ENCODE data around the gene DKKL1. TPM values are rescaled to one million over a fixed set of nuclear protein-coding genes. Genes with fewer than 3 reads are reported as not detected.
"Not testable (repeated sequence)": the region's sequence is repeated elsewhere in the genome, so short reads cannot be mapped to it uniquely, and the experiment has no call there.

Gene DKKL1
- total RNA-seq: 1.6 and 4.4 TPM in 2 replicates
- long read RNA-seq, partial matches to known transcripts: 2 of 4 reads
- long read RNA-seq, other reads (novel, unspliced or antisense): 2 of 4 reads

DNA sequence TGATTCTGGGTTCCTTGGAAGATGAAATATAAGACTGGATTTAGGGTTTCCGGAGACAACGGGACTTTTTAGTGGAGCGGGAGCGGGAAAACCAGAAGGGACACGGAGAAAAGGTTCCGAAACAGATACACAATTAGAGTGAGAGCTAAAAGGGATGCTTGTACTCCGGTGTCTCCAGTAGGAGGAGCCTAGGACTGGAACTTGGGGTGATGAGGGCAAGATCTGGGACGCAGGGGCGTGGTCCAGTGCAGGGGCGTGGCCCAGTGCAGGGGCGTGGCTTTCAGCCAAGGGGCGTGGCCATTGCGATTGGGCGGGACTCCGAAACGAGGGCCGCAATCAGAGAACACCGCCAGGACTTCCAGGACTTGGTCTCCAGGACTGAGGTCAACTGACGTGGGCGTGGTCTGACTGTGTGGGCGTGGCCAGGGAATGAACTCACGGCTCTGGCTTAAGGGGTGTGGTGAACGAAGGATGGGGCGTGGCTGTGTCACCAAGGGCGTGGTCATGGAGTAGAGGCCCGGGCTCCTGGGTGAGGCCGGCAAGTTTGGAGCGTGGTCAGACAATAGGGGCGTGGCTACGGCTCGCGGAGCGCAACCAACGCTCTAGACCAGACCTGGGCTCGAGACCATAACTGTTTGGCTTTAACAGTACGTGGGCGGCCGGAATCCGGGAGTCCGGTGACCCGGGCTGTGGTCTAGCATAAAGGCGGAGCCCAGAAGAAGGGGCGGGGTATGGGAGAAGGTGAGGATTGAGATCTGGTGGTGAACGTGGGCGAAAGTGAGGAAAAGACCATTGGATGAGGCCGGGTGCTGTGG, at the start of gene DKKL1:
DKKL1 (plus strand) TSS at position 610 of the 815 bp plus-strand sequence; CDS start at position 732, 122 bp downstream.
- peak; percentile 31 for TF ChIP-seq CTCF (IDR thresholded peaks at IDR 0.05)
- Mint-ChIP-seq H3K4me1 (ENCODE audit: unreplicated experiment) (peaks cover 7% of the 10 kb centered on the region), H3K9me3 (ENCODE audit: unreplicated experiment) (no peaks in the 10 kb centered on the region), H3K27ac (ENCODE audit: unreplicated experiment) (no peak within 1 kb of the TSS), H3K4me3 (ENCODE audit: unreplicated experiment) (no peak within 1 kb of the TSS), H3K36me3 (ENCODE audit: unreplicated experiment) (peaks cover 4% of the 10 kb centered on the region), H3K27me3 (ENCODE audit: unreplicated experiment) (no peaks in the 10 kb centered on the region)
- DNase-seq (ENCODE audit: extremely low spot score, unreplicated experiment): peak; percentile 100

- Mint-ChIP-seq H3K9me3 (ENCODE audit: unreplicated experiment) (peaks cover 12% of the 10 kb centered on the region), H3K27ac (ENCODE audit: unreplicated experiment) (no peak overlapping the region), H3K4me1 (ENCODE audit: unreplicated experiment) (peaks cover 9% of the 10 kb centered on the region), H3K27me3 (ENCODE audit: unreplicated experiment) (no peaks in the 10 kb centered on the region), H3K4me3 (ENCODE audit: unreplicated experiment) (no peak overlapping the region), H3K36me3 (ENCODE audit: unreplicated experiment) (peaks cover 47% of the 10 kb centered on the region)
- no peak for TF ChIP-seq CTCF (IDR thresholded peaks at IDR 0.05)
- peak; percentile 6 for DNase-seq (ENCODE audit: extremely low spot score, unreplicated experiment)
Measured at GRCh38 chr19:49315111-49315510, 48.6 kb upstream of the DKKL1 start.

DNA sequence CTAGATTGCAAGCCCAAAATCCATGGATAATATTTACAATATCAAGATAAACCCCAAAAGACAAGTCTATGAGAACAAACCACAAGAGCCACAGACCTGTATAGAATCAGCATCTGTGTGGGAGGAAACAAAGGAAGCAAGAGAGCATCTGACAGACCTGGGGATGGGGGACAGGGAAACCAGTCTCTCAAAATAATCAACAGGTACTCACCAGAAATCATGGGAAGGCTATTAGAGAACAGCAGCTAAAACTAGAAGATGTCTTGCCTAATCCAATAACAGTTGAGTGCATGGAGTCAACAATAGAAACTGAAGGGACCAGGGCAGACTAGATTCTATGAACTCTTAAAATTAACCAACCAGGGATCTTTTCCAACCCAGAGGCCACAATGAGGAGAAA, 47.4 kb upstream of the DKKL1 start:
- TF ChIP-seq CTCF (IDR thresholded peaks at IDR 0.05): no peak
- Mint-ChIP-seq H3K4me1 (ENCODE audit: unreplicated experiment) (peaks cover 9% of the 10 kb centered on the region), H3K36me3 (ENCODE audit: unreplicated experiment) (peaks cover 45% of the 10 kb centered on the region), H3K27ac (ENCODE audit: unreplicated experiment) (no peak overlapping the region), H3K4me3 (ENCODE audit: unreplicated experiment) (no peak overlapping the region), H3K9me3 (ENCODE audit: unreplicated experiment) (peaks cover 19% of the 10 kb centered on the region), H3K27me3 (ENCODE audit: unreplicated experiment) (no peaks in the 10 kb centered on the region)
- no peak for DNase-seq (ENCODE audit: extremely low spot score, unreplicated experiment)

- peaks cover 9% of the 10 kb centered on the region for H3K4me1 Mint-ChIP-seq (ENCODE audit: unreplicated experiment)
- H3K27ac Mint-ChIP-seq (ENCODE audit: unreplicated experiment): no peak overlapping the region
- no peak for DNase-seq (ENCODE audit: extremely low spot score, unreplicated experiment)
- H3K4me3 Mint-ChIP-seq (ENCODE audit: unreplicated experiment): no peak overlapping the region
- H3K27me3 Mint-ChIP-seq (ENCODE audit: unreplicated experiment): no peaks in the 10 kb centered on the region
- no peak for TF ChIP-seq CTCF (IDR thresholded peaks at IDR 0.05)
- H3K9me3 Mint-ChIP-seq (ENCODE audit: unreplicated experiment): peaks cover 21% of the 10 kb centered on the region
- H3K36me3 Mint-ChIP-seq (ENCODE audit: unreplicated experiment): peaks cover 50% of the 10 kb centered on the region
Measured at GRCh38 chr19:49318296-49318695, 45.4 kb upstream of the DKKL1 start.

DNA sequence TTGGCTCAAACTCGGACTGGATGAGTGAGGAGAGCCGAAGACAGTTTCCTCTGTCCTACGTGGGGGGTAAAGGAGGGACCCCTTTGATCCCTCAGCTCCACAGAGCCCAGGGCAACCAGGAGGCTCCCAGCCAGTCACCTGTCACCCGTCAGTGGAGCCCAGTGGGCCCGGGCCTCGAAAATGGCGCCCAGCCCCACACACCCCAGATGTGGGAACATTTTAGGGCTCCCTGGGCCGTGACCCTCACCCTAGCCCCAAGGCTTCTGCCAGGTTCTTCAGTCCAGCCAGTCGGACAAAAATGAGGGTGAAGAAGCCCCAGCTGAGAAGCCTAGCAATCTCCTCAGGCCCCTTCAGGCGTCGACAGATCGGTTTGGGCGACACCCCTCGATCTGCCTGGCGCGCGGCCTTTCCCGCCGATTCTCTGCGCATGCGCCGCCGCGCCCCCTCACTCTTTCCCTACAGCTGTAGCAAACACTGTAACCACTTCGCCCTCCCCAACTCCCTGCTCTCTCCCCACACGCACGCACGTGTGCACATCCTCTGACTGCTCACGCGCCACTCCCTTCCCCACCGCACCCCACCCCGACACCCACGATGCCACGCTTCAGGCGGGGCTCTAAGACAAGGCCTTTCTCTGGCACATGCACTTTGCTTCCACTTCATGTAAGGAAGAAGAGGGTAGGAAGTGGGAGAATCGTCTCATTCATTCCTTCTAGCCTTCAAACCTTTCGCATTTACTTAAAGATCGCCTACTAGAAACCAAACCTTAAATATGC, 38.7 kb upstream of the DKKL1 start, which contains the start of gene SLC6A16:
SLC6A16 (minus strand) TSS at position 391 of the 776 bp plus-strand sequence. CDS start 13,844 bp downstream, outside the sequence.
- no peak for TF ChIP-seq CTCF (IDR thresholded peaks at IDR 0.05)
- Mint-ChIP-seq H3K4me1 (ENCODE audit: unreplicated experiment) (no peaks in the 10 kb centered on the region), H3K36me3 (ENCODE audit: unreplicated experiment) (peaks cover 28% of the 10 kb centered on the region), H3K27ac (ENCODE audit: unreplicated experiment) (no peak within 1 kb of the TSS), H3K9me3 (ENCODE audit: unreplicated experiment) (peaks cover 12% of the 10 kb centered on the region), H3K4me3 (ENCODE audit: unreplicated experiment) (no peak within 1 kb of the TSS), H3K27me3 (ENCODE audit: unreplicated experiment) (no peaks in the 10 kb centered on the region)
- DNase-seq (ENCODE audit: extremely low spot score, unreplicated experiment): peak; percentile 78

- not testable (repeated sequence) for H3K27me3 Mint-ChIP-seq (ENCODE audit: unreplicated experiment); H3K4me1 Mint-ChIP-seq (ENCODE audit: unreplicated experiment); H3K9me3 Mint-ChIP-seq (ENCODE audit: unreplicated experiment); H3K4me3 Mint-ChIP-seq (ENCODE audit: unreplicated experiment); H3K27ac Mint-ChIP-seq (ENCODE audit: unreplicated experiment)
- DNase-seq (ENCODE audit: extremely low spot score, unreplicated experiment): peak; percentile 62
- H3K36me3 Mint-ChIP-seq (ENCODE audit: unreplicated experiment): peaks cover 25% of the 10 kb centered on the region
Measured at GRCh38 chr19:49325756-49326155, 37.9 kb upstream of the DKKL1 start.
